GM18505 (cell line): ENCODE results near the gene RPS6KA5.
"Not testable (repeated sequence)": the region's sequence is repeated elsewhere in the genome, so short reads cannot be mapped to it uniquely, and the experiment has no call there.

Experiments
- ATAC-seq: cut with Tn5 transposase; IDR thresholded peaks from one replicate; pipeline ENCODE4 v1.9.1; 2021; ENCODE audit not compliant: unreplicated experiment
- POLR2A ChIP-seq: IDR thresholded peaks from 4 replicates; pipeline ENCODE4 v1.6.1; 2011; ENCODE audit warnings: borderline replicate concordance; ENCODE audit not compliant: insufficient read depth, insufficient read length; ENCODE audit errors: extremely low read depth

Gene RPS6KA5

DNA sequence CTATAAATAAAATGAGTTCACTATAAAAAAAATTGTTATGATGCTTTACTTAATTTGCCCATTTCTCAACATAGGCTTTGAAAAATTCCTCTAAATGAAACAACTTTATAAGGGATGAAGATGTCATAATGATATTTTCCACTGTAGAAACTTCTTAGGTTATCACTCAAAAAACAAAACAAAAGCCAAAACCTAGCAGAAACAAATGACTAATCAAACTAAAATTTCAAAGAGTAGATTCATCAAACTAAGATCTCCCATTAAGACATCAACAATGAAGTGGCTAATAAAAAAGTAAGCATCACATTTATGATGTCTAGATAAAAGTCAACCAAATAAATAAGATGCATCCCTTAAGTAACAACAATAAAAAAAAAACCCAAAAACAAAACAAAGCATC is 207.3 kb downstream of the RPS6KA5 start:
- no peak for TF ChIP-seq POLR2A
- ATAC-seq, result no peak

DNA sequence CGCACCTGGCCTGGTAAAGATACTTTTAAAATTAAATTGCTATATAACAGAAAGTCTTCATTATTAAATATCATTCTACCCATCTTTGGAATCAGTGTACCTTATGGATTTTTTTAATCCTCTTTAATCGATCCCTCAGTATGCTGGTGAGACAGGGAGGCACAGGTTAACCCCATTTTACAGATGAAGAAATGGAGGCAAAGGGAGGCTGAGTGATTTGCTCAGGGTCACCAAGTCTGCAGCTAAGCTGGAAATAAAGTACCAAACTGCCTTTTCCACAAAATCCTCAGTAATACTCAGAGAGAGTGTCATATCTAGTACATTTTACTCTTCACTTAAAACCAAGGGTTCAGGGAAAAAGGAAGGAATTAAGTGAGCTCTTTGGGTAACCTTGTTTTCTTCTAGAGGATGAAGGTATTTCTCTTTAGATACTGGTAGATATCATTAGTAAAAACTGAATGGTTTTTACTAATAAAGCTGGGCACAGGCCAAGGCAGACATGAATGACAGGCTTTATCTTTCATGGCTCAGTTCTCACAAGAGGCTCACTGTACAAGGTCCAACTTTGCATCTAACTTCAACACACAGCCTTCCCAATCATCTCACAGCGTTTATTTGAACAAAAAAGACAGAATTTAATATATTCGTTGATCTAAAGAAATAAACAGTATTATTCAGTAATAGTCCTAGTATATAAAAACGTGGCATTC is 209.0 kb downstream of the RPS6KA5 start:
- TF ChIP-seq POLR2A, result no peak
- ATAC-seq, result no peak

DNA sequence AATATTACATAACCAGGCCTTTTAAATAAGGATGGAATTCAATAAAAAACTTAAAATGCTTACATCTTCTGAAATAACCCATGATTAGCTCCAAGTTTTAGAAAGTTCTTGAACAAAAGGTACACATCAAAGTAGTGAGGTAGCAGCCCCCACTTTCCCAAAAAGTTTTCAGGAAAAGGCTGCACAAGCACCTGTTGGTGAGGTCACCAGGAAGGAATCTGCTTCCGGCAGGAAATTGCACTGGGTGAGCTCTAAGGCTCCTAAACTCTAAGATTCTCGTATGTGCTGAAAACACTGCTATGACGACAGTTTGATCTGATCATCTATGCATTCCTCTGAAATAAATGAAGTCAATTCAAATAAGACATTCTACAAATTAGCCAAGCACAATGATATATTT is 210.0 kb downstream of the RPS6KA5 start:
- TF ChIP-seq POLR2A, result no peak
- no peak for ATAC-seq

DNA sequence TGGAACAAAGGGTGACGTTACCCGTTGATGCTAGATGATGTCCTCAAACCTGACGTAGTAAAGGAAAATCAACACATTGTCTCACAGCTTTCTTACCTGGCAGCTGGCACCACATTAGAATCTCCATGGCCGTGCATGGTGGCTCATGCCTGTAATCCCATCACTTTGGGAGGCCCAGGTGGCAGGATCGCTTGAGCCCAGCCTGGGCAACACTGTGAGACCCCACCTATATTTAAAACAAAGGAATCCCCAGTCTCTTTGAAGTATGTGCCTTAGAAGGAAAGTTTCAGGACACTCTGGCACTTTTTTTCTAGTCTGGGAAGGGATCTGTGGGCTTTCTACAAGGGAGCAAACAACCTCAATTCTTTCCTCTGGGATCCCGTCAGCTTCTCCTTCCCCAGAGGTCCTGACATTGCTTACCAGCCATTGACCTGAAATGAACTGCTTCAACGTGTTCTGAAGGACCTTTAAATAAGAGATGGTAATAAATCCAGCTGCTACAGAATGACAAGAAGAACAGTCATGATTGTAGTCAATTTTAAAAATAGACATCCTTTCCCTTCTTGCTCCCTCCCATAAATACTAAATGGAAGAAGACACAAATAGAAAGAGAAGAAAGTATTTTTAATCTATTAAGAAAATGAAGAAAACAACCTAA is 210.5 kb downstream of the RPS6KA5 start:
- ATAC-seq, result no peak
- TF ChIP-seq POLR2A, result no peak

DNA sequence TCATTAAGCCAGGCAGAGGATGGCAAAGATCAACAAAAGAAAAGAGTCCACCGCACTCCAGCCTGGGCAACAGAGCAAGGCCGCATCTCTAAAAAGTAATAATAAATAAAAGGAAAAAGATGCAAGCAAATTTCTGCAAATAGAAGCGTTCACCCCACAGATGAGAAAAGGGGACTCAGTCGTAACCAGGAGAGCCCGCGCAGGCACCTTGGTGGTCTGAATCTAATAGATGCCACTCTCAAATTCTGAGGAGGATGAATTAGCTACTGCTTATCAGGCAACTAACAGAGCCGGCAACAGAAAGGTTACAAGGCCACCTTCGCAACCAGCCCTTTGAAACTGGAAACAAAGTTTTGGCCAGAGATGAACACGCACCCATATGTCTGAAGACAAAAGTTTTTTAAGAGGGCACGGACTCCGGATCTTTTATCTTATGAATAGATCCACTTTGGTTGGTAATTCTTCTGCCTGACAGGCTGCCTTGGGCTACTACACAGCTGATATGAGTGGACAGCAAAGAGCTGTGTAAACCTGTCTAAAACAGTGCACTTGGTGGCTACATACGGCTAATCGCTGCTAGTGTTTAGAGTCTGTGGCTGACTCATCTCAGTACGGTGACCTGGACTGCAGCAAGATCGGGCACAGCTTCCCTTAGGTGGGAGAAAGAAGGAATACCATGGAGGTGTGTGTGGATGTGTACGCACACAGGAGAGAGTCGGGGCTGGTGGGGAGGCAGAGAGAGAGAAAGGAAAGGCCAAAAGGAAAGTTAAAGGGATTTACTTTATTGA is 211.3 kb downstream of the RPS6KA5 start:
- no peak for ATAC-seq
- no peak for TF ChIP-seq POLR2A

DNA sequence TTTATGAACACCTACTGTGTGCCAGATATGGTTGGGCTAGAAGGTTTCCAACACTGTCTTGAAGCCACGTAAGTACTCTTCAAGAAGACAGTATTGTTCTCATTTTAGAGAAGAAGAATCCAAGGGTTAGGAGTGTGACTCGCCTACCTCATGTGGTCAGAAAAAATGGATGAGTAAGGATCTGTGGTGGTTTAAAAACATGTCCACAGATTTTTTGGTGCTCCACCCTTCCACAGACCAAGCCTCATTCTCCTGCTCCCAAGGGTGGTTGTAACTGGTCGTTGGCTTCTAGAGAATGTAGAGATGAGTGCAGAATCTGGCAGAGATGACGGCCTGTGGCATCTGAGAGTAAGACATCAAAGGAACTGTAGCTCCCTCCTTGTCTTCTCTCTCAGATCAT is 213.9 kb downstream of the RPS6KA5 start:
- TF ChIP-seq POLR2A, result no peak
- no peak for ATAC-seq

DNA sequence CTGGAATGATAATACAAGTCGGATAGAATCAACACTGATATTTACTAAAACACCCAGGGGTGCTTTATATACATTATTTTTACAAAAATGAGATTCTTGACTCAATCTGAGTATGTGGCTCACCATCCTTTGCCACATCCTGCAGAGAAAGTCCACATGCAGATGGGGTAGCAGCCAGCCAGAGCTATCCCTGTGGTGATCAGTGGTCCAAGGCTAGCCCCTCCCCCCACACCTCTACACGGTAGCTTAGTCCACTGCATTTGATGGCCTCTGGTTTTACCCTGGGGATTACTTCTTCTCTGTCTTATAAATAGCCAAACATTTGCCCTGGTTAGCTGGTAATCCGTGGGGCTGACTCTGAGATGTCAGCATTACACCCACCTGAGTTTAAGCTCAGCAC is 216.1 kb downstream of the RPS6KA5 start:
- TF ChIP-seq POLR2A, result no peak

DNA sequence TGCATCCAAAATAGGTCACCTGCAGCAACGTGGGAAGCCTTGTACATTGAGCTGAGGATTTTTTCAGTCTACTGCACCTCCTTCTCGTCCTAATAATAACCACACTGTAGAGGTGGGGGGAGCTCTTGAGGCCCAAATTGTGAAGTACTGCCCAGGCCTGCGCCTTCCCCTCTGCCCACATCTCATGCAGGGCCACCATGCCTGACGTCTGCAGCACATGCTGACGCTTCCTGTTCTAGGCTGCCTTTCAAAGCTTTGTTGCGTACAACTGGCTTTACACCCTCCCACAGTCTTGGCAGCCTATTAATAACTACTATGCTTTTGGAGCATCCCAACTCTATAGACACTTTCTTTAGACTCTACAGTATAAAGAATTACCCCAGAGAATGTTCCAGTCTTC is 217.7 kb downstream of the RPS6KA5 start:
- TF ChIP-seq POLR2A, result no peak
- ATAC-seq, result no peak

More for the DNA sequence above, 216.1 kb downstream of the RPS6KA5 start:
- no peak for ATAC-seq

DNA sequence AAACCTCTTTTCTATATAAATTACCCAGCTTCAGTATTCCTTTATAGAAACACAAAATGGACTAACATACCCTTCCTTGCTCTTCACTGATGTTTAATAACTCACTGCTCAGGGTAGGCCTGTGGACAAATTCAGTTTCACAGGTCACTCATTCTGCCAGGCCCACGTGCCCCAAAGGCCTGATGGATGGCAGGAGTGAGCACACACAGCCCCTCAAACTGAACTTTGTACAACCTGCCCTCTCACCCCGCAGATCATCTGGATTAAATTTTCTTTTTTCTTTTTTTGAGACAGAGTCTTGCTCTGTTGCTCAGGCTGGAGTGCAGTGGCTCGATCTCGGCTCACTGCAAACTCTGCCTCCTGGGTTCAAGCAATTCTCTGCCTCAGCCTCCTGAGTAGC is 219.8 kb downstream of the RPS6KA5 start:
- ATAC-seq, result not testable (repeated sequence)

DNA sequence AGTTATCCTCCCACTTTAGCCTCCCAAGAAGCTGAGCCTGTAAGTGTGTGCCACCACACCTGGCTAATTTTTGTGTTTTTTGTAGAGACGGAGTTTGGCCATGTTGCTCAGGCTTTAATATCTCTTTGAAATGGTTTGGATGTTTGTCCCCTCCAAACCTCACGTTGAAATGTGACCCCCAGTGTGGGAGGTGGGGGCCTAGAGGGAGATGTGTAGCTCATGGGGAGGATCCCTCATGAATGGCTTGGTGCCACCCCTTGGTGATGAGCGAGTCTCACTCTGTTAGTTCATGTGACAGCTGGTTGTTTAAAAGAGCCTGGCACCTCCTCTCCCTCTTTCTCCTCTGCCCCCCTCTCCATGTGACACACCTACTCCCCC is 220.6 kb downstream of the RPS6KA5 start:
- ATAC-seq, result no peak
- no peak for TF ChIP-seq POLR2A

DNA sequence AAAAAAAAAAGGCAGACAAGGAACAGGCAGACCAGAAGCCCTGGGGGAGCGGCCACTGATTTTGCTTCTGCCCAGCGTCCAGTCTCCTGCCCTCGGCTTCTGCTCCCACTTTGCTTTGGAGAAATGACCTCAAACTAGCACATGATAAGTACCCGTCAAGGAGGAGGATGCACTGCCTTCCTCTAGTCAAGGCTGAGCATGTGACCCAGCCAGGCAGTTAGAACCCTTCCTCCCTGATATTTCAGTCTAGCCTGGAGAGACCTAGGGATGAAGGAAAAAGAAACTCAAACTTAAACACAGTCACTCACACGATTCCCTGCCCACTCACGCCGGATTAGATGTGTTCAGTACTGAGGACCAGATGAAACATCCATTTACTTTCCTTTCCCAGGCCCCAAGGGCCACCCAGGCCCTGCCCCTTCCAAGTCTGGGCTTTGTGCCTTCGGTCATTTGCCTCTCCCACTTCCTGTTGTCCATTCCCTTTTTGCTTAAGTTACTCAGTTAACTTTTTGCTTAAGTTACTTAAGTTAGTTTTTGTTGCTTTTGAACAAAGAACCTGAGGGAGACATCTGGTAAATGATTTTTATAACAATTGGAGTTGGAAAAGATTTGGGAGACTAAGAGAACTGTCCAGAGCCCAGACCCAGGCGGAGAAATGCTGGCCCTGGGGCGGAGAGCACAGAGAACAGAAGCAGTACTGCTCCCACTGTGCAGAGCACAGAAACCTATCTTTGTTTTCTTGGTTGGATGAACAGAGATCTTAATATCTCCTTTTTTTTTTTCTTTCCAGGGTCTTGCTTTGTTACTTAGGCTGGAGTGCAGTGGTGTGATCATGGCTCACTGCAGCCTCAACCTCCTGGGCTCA is 221.2 kb downstream of the RPS6KA5 start:
- no peak for ATAC-seq
- no peak for TF ChIP-seq POLR2A

DNA sequence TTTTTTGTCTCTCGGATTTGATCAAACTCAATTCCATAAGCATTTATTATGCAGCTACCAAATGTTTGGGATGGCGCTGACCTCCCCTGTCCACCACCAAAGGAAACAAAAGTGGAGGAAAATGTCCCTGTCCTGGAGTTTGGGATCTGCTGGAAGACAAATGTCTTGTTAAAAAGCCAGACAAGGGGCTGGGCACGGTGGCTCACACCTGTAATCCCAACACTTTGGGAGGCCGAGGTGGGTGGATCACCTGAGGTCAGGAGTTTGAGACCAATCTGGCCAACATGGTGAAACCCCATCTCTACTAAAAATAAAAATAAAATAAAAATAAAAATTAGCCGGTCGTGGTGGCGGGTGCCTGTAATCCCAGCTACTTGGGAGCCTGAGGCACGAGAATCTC is 221.9 kb downstream of the RPS6KA5 start:
- not testable (repeated sequence) for ATAC-seq

DNA sequence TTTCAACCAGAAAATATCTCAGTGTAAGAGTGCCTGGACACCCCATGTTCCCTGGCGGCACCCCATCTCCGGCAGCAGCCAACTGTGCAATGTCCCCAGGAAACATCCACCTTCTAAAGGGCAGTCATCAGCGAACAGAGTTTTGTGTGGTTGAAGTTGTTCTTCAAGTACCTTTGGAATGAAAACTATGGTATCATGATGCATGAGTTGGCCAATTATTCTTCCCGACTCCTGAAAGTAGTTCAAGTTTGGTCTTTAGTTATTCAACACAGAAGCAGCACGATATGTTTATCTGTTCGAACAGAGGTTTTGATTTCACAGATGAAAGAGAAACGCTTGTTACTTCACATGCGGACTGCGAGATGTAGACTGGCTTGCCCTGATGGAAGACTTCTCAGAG is 223.1 kb downstream of the RPS6KA5 start:
- TF ChIP-seq POLR2A, result no peak
- ATAC-seq, result no peak

DNA sequence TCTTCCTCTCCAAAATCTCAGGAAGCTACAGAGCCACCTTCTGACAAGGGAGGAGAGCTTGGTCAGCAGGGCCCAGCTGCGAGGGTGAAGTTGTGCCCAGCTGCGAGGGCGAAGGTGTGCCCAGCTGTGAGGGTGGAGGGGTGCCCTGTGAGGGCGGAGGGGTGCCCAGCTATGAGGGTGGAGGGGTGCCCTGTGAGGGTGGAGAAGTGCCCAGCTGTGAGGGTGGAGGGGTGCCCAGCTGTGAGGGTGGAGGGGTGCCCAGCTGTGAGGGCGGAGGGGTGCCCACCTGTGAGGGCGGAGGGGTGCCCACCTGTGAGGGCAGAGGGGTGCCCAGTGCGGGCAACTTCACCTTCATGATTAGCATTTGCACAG is 223.8 kb downstream of the RPS6KA5 start:
- no peak for ATAC-seq
- no peak for TF ChIP-seq POLR2A

DNA sequence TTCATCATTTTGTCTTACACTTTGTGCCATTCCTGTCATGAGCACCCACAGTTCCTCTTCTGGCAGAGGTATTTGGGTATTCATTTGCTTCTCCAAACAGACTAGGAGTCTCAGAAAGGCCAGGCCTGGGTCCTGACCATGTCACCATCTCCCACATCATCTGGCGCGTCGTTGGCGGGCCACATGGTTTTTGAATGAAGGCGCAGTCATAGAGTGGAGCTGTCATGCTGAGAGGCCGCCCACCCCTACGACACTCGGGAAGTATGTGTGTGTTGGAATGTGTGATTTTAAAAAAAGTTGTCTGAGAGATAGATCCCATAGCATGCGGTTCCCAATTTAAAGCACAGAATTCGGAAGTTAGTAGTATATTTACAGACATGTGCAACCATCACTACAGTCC is 228.6 kb downstream of the RPS6KA5 start:
- no peak for TF ChIP-seq POLR2A
- ATAC-seq, result no peak
